ENCODE measurements around the gene CCNK.
A peak's percentile ranks its signal among the peaks of the same experiment; 100 is the strongest.

CCNK gene

GRCh38 chr14:99479160-99479905 lies 1.9 kb upstream of the CCNK start:
- peak overlapping the region; percentile 73 for H3K27ac ChIP-seq (ENCODE audit: poor library complexity, severe bottlenecking)
- no peak for TF ChIP-seq CTCF (IDR thresholded peaks at IDR 0.05; ENCODE audit: poor library complexity, severe bottlenecking)

GRCh38 chr14:99479906-99480869 lies 1.0 kb upstream of the CCNK start, which contains the start of gene SETD3:
SETD3 (minus strand) TSS chr14:99480859; CDS start chr14:99465805, 15,054 bp downstream.
- no peaks in the 10 kb centered on the region for H3K9me3 ChIP-seq (ENCODE audit: severe bottlenecking)
- H3K36me3 ChIP-seq (ENCODE audit: low read depth), result peaks cover 4% of the 10 kb centered on the region; the same call in 1 of the 2 replicates
- peak; percentile 1; the same call in 2 of the 3 replicates for ATAC-seq (ENCODE audit: low read depth)
- no peaks in the 10 kb centered on the region for H3K27me3 ChIP-seq (ENCODE audit: insufficient read depth, poor library complexity, severe bottlenecking)
- peak within 1 kb of the TSS; percentile 73 for H3K27ac ChIP-seq (ENCODE audit: poor library complexity, severe bottlenecking)
- H3K4me1 ChIP-seq (ENCODE audit: insufficient read depth, poor library complexity, severe bottlenecking), result peaks cover 44% of the 10 kb centered on the region
- peak; percentile 24 for TF ChIP-seq CTCF (IDR thresholded peaks at IDR 0.05; ENCODE audit: poor library complexity, severe bottlenecking)
- H3K4me3 ChIP-seq (ENCODE audit: severe bottlenecking), result peak within 1 kb of the TSS; percentile 98
- DNase-seq (ENCODE audit: low spot score), result peak; percentile 77

More at GRCh38 chr14:99479160-99479905, 1.9 kb upstream of the CCNK start:
- no peaks in the 10 kb centered on the region for H3K27me3 ChIP-seq (ENCODE audit: insufficient read depth, poor library complexity, severe bottlenecking)
- peaks cover 4% of the 10 kb centered on the region; the same call in 1 of the 2 replicates for H3K36me3 ChIP-seq (ENCODE audit: low read depth)
- H3K9me3 ChIP-seq (ENCODE audit: severe bottlenecking), result no peaks in the 10 kb centered on the region
- peaks cover 42% of the 10 kb centered on the region for H3K4me1 ChIP-seq (ENCODE audit: insufficient read depth, poor library complexity, severe bottlenecking)
- H3K4me3 ChIP-seq (ENCODE audit: severe bottlenecking), result peak overlapping the region; percentile 98
- DNase-seq (ENCODE audit: low spot score), result no peak
- no peak for ATAC-seq (ENCODE audit: low read depth)

GRCh38 chr14:99481745-99482099 lies 513 bp downstream of the CCNK start:
- H3K27ac ChIP-seq (ENCODE audit: poor library complexity, severe bottlenecking), result peak overlapping the region; percentile 73
- no peak for DNase-seq (ENCODE audit: low spot score)

GRCh38 chr14:99484106-99484505 lies 2.9 kb downstream of the CCNK start:
- Histone ChIP-seq H3K9me3 (ENCODE audit: severe bottlenecking) (no peaks in the 10 kb centered on the region), H3K36me3 (ENCODE audit: low read depth) (peaks cover 2% of the 10 kb centered on the region; the same call in 1 of the 2 replicates), H3K27me3 (ENCODE audit: insufficient read depth, poor library complexity, severe bottlenecking) (no peaks in the 10 kb centered on the region), H3K4me3 (ENCODE audit: severe bottlenecking) (no peak overlapping the region), H3K27ac (ENCODE audit: poor library complexity, severe bottlenecking) (no peak overlapping the region), H3K4me1 (ENCODE audit: insufficient read depth, poor library complexity, severe bottlenecking) (peaks cover 35% of the 10 kb centered on the region)
- ATAC-seq (ENCODE audit: low read depth) (no peak), DNase-seq (ENCODE audit: low spot score) (no peak)
- no peak for TF ChIP-seq CTCF (IDR thresholded peaks at IDR 0.05; ENCODE audit: poor library complexity, severe bottlenecking)

More at GRCh38 chr14:99481745-99482099, 513 bp downstream of the CCNK start:
- Histone ChIP-seq H3K4me3 (ENCODE audit: severe bottlenecking) (peak overlapping the region; percentile 98), H3K9me3 (ENCODE audit: severe bottlenecking) (no peaks in the 10 kb centered on the region), H3K36me3 (ENCODE audit: low read depth) (no peaks in the 10 kb centered on the region), H3K4me1 (ENCODE audit: insufficient read depth, poor library complexity, severe bottlenecking) (peaks cover 40% of the 10 kb centered on the region), H3K27me3 (ENCODE audit: insufficient read depth, poor library complexity, severe bottlenecking) (no peaks in the 10 kb centered on the region)
- ATAC-seq (ENCODE audit: low read depth), result no peak
- TF ChIP-seq CTCF (IDR thresholded peaks at IDR 0.05; ENCODE audit: poor library complexity, severe bottlenecking), result no peak

Measured in RWPE2 (cell line).